Astrocyte of the spinal cord (primary cell): ENCODE data around the gene IGFBP6.

Experiments
- DNase-seq: peaks from one replicate; pipeline ENCODE4 v3.0.0; 2011; ENCODE audit warnings: low read depth, low spot score
- H3K4me3 ChIP-seq: 2 replicates; pipeline ENCODE4 v1.5.1; 2011; ENCODE audit warnings: low read depth, mild to moderate bottlenecking, low read length, moderate library complexity
- in situ Hi-C: cut with HindIII; loops from 2 replicates; pipeline ENCODE4 v1.10.0; 2017; ENCODE audit warnings: low sequenced_read_pairs
- TF ChIP-seq, protein P1 (sequence below): IDR thresholded peaks from 2 replicates; pipeline ENCODE4 v1.5.1; 2012; ENCODE audit warnings: low read depth, mild to moderate bottlenecking, low read length, inconsistent platforms

Gene IGFBP6

DNA sequence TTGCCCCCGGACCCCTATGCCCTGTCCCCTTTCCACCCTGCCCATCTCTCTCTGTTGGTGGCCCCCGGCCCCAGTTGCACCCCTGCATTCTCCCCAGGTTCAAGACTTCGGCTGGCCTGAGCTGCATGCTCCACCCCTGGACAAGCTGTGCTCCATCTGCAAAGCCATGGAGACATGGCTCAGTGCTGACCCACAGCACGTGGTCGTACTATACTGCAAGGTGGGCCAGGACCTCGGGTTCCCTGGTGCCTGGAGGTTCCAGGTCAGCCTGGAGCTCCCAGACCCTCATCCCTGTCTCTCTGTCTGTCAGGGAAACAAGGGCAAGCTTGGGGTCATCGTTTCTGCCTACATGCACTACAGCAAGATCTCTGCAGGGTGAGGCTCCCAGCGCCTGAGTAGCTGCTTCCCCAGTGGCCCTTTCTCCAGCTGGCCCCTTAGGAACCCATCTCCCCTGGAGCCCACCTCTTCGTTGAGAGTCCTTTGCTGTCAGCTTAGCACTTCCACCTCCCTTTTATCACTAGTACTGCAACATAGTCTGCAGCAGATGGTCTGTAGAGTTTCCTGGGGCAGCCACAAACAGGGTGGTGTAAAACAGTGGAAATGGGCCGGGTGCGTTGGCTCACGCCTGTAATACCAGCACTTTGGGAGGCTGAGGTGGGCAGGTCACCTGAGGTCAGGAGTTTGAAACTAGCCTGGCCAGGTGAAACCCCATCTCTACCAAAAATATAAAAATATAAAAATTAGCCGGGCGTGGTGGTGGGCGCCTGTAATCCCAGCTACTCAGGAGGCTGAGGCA lies 41.8 kb upstream of the IGFBP6 start:
- H3K4me3 ChIP-seq = no peak overlapping the region
- DNase-seq = no peak
- in situ Hi-C loops = no loop called here
- TF ChIP-seq, protein P1, sequence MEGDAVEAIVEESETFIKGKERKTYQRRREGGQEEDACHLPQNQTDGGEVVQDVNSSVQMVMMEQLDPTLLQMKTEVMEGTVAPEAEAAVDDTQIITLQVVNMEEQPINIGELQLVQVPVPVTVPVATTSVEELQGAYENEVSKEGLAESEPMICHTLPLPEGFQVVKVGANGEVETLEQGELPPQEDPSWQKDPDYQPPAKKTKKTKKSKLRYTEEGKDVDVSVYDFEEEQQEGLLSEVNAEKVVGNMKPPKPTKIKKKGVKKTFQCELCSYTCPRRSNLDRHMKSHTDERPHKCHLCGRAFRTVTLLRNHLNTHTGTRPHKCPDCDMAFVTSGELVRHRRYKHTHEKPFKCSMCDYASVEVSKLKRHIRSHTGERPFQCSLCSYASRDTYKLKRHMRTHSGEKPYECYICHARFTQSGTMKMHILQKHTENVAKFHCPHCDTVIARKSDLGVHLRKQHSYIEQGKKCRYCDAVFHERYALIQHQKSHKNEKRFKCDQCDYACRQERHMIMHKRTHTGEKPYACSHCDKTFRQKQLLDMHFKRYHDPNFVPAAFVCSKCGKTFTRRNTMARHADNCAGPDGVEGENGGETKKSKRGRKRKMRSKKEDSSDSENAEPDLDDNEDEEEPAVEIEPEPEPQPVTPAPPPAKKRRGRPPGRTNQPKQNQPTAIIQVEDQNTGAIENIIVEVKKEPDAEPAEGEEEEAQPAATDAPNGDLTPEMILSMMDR = no peak

DNA sequence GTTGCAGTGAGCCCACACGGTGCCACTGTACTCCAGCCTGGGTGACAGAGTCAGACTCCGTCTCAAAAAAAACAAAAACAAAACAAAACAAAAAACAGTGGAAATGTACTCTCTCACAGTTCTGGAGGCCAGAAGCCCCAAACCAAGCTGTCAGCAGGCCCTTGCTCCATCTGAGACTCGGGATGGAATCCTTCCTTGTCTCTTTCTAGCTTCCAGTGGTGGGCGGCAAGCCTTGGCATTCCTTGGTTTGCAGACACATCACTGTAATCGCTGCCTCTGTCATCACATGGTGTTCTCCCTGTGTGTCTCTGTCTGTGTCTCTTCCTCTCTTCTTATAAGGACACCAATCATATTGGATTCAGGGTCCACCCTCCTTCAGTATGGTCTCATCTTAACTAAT lies 41.2 kb upstream of the IGFBP6 start:
- in situ Hi-C loops = no loop called here
- no peak for DNase-seq
- TF ChIP-seq, protein P1 = no peak
- no peak overlapping the region for H3K4me3 ChIP-seq

DNA sequence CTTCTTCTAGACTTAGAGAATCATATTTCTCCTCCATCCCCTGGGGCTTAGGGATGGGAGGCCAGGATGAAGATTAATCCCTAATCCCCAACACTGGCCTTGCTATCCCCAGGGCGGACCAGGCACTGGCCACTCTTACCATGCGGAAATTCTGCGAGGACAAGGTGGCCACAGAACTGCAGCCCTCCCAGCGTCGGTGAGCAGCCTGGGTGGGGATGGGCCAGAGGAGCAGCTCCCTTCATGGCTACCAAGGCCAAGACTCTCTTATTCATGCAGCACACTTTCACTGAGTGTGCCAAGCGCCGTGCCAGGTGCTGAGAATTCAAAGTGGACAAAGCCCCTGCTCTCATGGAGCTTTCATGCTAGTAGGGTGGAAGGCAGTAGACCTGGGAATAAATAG lies 40.6 kb upstream of the IGFBP6 start:
- DNase-seq = no peak
- TF ChIP-seq, protein P1 = no peak
- H3K4me3 ChIP-seq = no peak overlapping the region
- in situ Hi-C loops = no loop called here

DNA sequence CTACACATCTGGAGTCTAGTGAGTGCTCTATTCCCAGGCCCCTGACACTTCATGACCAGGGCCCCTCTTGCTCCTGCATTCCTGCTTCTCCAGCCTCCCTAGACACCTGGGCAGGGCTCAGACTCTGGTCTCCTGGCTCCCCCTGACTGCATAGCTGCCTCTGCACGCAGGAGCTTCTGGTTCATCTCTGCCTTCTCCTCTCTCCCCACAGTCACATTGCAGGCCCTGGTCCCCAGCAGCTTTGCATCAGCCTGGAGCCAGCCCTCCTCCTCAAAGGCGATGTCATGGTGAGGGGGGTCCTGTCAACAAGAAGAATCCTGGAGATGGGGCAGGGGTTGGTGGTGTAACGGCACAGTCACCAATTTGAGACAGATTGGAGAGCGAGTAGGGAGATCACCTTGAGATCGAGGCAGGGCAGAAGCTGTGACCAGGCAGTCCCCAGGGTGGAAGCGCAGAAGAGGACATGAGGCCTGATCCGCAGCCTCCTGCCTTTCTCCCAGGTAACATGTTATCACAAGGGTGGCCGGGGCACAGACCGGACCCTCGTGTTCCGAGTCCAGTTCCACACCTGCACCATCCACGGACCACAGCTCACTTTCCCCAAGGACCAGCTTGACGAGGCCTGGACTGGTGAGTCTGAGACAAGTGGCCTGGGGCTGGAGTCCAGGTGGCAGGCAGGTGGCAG lies 39.5 kb upstream of the IGFBP6 start:
- no peak overlapping the region for H3K4me3 ChIP-seq
- TF ChIP-seq, protein P1 = no peak
- in situ Hi-C loops = no loop called here
- no peak for DNase-seq

DNA sequence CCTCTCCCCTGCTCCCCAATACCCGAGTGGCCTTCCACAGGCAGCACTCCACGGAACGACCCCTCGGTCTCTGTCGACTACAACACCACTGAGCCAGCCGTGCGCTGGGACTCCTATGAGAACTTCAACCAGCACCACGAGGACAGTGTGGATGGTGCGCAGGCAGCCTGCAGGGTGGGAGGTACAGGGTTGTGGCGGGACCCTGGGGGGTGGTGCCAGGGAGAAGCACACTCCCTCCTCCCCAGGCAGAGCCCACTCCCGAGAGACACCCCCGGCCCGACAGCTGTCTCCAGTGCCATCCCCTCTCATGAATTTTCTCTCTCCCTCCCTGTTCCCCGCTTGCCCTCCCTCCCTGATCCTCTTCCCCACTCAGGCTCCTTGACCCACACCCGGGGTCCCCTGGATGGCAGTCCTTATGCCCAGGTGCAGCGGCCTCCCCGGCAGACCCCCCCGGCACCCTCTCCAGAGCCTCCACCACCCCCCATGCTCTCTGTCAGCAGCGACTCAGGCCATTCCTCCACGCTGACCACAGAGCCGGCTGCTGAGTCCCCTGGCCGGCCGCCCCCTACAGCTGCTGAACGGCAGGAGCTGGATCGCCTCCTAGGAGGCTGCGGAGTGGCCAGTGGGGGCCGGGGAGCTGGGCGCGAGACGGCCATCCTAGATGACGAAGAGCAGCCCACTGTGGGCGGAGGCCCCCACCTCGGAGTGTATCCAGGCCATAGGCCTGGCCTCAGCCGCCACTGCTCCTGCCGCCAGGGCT lies 38.6 kb upstream of the IGFBP6 start:
- in situ Hi-C loops = no loop called here
- TF ChIP-seq, protein P1 = no peak
- no peak for DNase-seq
- H3K4me3 ChIP-seq = no peak overlapping the region

DNA sequence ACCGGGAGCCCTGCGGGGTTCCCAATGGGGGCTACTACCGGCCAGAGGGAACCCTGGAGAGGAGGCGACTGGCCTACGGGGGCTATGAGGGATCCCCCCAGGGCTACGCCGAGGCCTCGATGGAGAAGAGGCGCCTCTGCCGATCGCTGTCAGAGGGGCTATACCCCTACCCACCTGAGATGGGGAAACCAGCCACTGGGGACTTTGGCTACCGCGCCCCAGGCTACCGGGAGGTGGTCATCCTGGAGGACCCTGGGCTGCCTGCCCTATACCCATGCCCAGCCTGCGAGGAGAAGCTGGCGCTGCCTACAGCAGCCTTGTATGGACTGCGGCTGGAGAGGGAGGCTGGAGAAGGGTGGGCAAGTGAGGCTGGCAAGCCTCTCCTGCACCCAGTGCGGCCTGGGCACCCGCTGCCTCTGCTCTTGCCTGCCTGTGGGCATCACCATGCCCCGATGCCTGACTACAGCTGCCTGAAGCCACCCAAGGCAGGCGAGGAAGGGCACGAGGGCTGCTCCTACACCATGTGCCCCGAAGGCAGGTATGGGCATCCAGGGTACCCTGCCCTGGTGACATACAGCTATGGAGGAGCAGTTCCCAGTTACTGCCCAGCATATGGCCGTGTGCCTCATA lies 37.9 kb upstream of the IGFBP6 start:
- no peak for DNase-seq
- in situ Hi-C loops = no loop called here
- TF ChIP-seq, protein P1 = no peak
- no peak overlapping the region for H3K4me3 ChIP-seq
